ENCODE data around the gene RHOD.

Gene RHOD

GRCh38 chr11:67117672-67118180 is 61.1 kb downstream of the RHOD start:
- peak in 1 of 2 experiments; percentile 31 for DNase-seq

GRCh38 chr11:67118181-67118766 is 61.6 kb downstream of the RHOD start:
- DNase-seq = no peak

GRCh38 chr11:67118801-67119584 is 62.3 kb downstream of the RHOD start, which contains the start of gene KDM2A:
Gene KDM2A, plus strand, starts transcription at chr11:67119263. Its CDS starts 2,054 bp downstream, at chr11:67121317.
- peak; percentile 96 to 99 for DNase-seq

DNA sequence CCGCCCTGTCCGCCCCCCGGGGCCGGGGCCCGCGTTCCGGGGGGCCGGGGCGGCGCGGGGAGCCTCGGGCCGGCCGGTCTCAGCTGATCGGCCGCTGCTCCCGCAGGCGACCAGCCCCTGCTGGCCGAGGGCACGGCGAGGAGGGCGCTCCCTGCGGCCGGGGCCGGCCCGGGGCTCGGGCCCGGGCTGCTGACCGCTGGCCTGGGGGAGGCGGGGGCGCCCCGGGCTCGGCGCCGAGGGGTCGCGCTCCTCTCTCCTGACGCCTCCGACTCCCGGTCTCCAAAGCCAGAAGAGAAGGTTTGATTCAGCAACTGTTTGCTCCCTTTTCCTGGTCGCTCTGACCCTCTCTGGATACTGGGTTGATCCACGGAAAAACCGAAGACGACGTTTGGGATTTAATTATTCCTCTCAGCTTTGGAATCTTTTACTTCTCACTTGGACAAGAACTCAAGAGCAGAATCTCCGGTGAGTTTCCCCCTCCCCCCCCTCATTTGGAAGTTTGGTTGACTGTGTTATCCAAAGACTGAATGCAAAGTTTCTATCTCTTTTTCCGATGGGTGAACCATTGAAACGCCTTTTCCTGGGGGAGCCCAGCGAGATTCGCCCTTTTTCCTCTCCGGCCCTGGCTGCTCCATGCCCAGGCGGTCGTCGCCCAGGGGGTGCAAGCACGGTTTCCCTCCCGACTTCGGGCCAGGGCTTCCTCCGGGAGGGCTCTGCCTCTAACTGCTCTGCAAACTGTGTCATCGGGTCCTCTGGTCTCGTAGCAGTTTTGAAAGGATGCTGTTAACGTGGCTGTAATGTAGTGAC is 63.1 kb downstream of the RHOD start:
- DNase-seq = no peak

DNA sequence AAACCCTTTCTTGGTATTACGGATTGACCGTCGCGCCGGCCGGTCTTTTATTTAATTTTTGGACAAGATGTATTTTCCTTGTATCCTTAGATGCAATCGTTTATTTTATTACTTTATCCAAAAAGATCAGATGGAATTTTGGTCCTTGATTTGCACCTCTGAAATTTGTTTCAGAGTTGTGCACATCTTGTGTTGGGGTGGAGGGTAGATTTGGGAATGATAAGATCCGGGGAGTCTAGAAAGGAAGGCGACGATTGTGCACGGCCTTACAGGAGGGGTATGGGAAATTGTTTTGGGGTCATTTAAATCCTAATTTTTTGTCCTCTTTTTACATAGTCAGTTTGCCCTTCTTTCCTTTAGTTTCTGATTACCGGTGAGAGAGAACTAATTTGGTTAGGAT is 63.8 kb downstream of the RHOD start:
- DNase-seq = no peak

DNA sequence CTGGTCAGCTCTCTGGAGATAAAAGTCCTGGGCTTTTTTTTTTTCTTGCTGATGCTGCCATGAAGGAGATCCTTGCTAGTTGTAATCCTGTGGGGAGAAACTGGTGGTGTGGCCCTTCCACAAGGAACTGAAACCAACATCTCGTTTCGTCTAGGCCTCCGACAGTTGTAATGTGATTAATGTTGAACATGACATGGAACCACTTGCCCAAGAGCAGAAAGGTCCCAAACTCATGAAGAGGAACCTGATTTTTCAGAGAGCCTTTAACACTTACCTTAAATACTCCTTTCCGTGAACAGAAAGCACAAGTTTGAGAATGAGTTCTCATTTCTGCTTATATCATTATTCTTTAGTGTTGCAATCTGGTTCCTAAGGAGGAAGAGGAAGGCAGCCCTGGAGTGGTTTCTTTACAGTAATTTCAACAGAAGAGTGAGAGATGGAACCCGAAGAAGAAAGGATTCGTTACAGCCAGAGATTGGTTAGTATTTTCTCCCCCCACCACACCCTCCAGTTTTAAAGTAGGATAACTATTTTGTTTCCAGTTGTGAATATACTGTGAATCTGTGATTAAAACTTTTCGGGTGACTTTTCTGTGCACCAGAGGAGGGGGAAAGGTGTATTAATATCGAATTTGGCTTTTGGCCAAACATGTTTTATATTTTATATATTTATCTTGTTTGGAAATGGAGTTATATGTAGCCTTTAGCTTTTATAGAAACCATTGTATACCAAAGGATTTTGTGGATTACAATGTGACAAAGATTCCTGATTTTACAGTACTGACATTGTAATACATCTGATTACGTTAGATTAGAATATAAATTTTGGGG is 64.4 kb downstream of the RHOD start:
- DNase-seq = no peak
